Bronchial smooth muscle cell (primary cell): ENCODE data around the gene GABBR1. TPM values are rescaled to one million over a fixed set of nuclear protein-coding genes. Genes with fewer than 3 reads are reported as not detected.

Experiments used
- total RNA-seq: library from RNA; depleted of rRNA; stranded (reverse); fragments of >200 nt; gene quantifications from 2 replicates; pipeline ENCODE4 v1.2.1, GENCODE V29; 2014

The GABBR1 gene
- total RNA-seq = 13.6 and 18.8 TPM in 2 replicates

GRCh38 chr6:29632789-29633533 lies at the start of gene GABBR1:
TSS of gene GABBR1 (minus strand) at chr6:29633183. CDS start at chr6:29632385, 798 bp downstream.

GRCh38 chr6:29680904-29681303 lies 47.9 kb upstream of the GABBR1 start, which contains the start of gene ZFP57:
TSS of gene ZFP57 (minus strand) at chr6:29681152. CDS start at chr6:29677003, 4,149 bp downstream.

GRCh38 chr6:29656798-29657197 lies 23.8 kb upstream of the GABBR1 start, which contains the start of gene MOG:
TSS of gene MOG (plus strand) at chr6:29657092. CDS start at chr6:29657210, 118 bp downstream.

GRCh38 chr6:29584821-29585220 lies 48.2 kb downstream of the GABBR1 start, which contains the start of gene OR2H2:
TSS of gene OR2H2 (plus strand) at chr6:29585121. CDS start at chr6:29587945, 2,824 bp downstream.

GRCh38 chr6:29559524-29560287 lies 73.3 kb downstream of the GABBR1 start, which contains the start of gene UBD:
TSS of gene UBD (minus strand) at chr6:29559732. CDS start at chr6:29559701, 31 bp downstream.

Other genes with a start within 250 kb of the GABBR1 start
- not detected in 2 replicates for gene OR12D2, start 237.6 kb downstream of the GABBR1 start, total RNA-seq
- not detected in 2 replicates for gene OR12D1, start 218.3 kb downstream of the GABBR1 start, total RNA-seq
- not detected in 2 replicates for gene OR10C1, start 193.9 kb downstream of the GABBR1 start, total RNA-seq
- not detected in 2 replicates for gene OR11A1, start 176.1 kb downstream of the GABBR1 start, total RNA-seq
- not detected in 2 replicates for gene OR2H1, start 176.0 kb downstream of the GABBR1 start, total RNA-seq
- not detected in 2 replicates for gene MAS1L, start 145.2 kb downstream of the GABBR1 start, total RNA-seq
- gene UBD, start 73.5 kb downstream of the GABBR1 start, total RNA-seq = 0.09 and 0.16 TPM in 2 replicates
- not detected in 2 replicates for gene OR2H2, start 48.1 kb downstream of the GABBR1 start, total RNA-seq
- not detected in 2 replicates for gene MOG, start 23.9 kb upstream of the GABBR1 start, total RNA-seq
- 2.8 TPM in 1 of 2 replicates, not detected in the other for gene ZFP57, start 48.0 kb upstream of the GABBR1 start, total RNA-seq
- gene HLA-F, start 90.3 kb upstream of the GABBR1 start, total RNA-seq = 2.4 and 3.9 TPM in 2 replicates
- gene HLA-G, start 194.6 kb upstream of the GABBR1 start, total RNA-seq = 0.16 and 0.17 TPM in 2 replicates